A549 treated with CpdA at 1 μM for 4 hours (cell line): ENCODE measurements around the gene PRICKLE4. TPM values are rescaled to one million over a fixed set of nuclear protein-coding genes. Genes with fewer than 3 reads are reported as not detected.

ENCODE experiments used
- total RNA-seq: library from RNA; stranded (reverse); fragments of 200-300 nt; extraction: Qiagen RNA extraction; gene quantifications from 5 replicates; pipeline ENCODE4 v1.2.3, GENCODE V29; 2022; ENCODE audit warnings: low read depth

Gene PRICKLE4, protein sequence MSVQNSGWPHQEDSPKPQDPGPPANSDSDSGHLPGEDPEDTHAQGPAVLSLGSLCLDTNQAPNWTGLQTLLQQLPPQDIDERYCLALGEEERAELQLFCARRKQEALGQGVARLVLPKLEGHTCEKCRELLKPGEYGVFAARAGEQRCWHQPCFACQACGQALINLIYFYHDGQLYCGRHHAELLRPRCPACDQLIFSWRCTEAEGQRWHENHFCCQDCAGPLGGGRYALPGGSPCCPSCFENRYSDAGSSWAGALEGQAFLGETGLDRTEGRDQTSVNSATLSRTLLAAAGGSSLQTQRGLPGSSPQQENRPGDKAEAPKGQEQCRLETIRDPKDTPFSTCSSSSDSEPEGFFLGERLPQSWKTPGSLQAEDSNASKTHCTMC
- total RNA-seq: 0.44 to 1.6 TPM (median 0.71 TPM) in 5 replicates

DNA sequence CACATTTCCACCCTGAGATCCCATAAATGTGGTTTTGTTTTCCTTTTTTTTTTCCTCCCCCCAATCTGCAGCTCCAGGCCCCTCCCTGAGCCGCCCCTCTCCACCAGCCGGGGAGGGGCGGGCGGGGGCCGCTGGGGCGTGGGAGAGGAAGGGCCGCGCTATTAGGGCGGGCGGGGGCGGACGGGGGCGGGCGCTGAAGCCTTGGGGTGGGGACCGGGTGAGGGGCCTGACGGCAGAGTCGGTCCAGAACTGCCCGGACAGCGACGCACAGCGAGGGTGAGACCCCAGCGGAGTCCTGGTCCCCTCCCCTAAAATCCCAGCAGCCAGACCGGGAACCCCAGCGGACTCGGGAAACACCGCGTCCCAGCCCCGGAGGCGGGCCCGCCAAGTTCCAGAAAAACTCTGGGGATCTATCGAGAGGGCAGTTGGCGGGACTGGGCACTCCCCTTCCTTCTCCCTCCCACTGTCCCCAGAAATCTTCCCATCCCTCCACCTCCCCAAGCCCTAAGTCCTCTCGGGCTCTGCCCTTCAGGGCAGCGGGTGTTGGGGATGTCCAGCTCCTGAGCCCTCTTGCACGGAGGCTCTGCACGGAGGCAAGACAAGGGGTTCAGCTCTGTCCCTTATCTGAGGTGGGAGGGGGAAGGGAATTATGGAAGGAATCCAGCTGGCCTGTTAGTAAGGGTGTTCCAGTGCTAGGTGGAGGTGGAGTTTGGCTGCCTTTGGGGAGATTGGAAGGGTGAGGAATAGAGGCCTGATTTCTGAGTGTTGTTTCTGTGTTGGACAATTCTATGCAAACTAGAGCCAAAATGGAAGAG, at the start of gene PRICKLE4:
PRICKLE4 (plus strand) TSS at position 232 of the 815 bp plus-strand sequence. CDS start 2,692 bp downstream, outside the sequence.

DNA sequence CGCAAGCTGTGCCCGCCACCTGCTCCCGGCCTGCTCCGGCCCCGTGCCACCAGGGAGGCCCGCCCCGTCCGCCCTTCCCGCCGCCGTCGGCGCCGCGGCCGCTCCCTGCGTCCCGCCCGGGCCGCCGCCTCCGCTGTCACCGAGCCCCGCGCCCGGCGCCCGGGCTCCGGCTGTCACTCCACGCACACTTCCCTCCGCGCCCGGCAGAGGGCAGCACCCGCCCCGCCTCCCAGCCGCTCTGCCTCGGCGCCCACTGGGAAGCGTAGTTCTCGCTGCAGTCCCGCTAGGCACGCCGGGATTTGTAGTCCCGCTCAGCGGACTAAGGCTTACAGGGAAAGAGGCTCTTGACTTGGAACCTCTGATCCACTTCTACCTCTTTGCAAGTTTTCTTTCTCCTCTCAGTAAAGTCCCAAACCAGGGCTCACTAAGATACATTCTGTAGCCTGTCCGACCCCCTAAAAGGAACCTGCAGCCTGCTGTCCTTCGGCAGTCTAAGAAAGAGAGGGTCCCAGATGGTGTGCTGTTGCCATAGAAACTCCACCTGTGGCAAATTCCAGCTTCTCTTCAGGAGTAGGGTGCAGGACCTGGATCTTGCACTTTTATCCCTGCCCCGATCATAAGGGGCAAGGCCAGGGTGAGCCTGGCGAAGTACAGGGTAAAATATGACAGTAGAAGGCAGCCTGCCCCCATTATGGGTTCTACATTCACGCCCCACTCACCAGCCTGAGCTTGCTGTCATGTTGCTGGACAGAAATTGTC, 45.0 kb upstream of the PRICKLE4 start, which contains the start of gene TFEB:
TFEB (minus strand) TSS at position 182 of the 759 bp plus-strand sequence. CDS start 44,395 bp downstream, outside the sequence.

GRCh38 chr6:41747256-41748101, 33.1 kb upstream of the PRICKLE4 start, which contains the start of gene PGC:
Gene PGC (minus strand): TSS chr6:41747397. CDS start chr6:41747334, 63 bp downstream.

GRCh38 chr6:41779788-41780550, 613 bp upstream of the PRICKLE4 start, which contains the start of gene FRS3:
Gene FRS3 (minus strand): TSS chr6:41779900. CDS start chr6:41776987, 2,913 bp downstream.

DNA sequence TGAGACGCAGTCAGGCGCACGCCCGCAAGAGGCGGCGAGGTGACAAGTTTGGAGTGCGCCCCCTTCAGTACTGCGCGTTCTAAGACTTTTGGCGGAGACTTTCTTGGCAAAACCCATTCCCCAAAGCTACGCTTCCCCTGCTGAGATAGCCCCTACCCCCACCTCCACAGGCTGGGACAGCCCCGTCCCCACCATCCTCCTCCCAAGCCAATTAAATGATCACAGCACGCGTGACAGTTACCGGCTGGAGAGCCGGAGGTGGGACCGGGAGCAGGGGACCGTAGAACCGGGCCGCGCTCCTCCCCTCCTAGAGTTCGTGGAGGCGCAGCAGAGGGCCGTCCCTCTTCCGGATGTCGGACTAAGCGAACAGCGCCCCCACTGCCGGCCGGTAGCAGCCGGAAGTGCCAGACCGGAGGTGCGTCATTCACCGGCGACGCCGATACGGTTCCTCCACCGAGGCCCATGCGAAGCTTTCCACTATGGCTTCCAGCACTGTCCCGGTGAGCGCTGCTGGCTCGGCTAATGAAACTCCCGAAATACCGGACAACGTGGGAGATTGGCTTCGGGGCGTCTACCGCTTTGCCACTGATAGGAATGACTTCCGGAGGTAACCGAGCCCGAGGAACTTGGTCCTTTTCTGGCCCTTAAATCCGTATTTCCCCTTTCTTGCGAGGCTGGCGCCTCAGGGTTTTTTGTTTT, 6.8 kb downstream of the PRICKLE4 start, which contains the start of gene TOMM6:
TOMM6 (plus strand) TSS at position 476 of the 699 bp plus-strand sequence; CDS start at position 480, 4 bp downstream.

Other genes starting within 250 kb of the PRICKLE4 start
- gene FOXP4, start 234.4 kb upstream of the PRICKLE4 start, total RNA-seq: 16.9 to 25.7 TPM (median 21.8 TPM) in 5 replicates
- gene MDFI, start 142.3 kb upstream of the PRICKLE4 start, total RNA-seq: 0.24 to 1.3 TPM (median 0.80 TPM) in 5 replicates
- 4.6 to 7.3 TPM (median 5.8 TPM) in 5 replicates for gene TFEB, start 45.2 kb upstream of the PRICKLE4 start, total RNA-seq
- not detected in 5 replicates for gene PGC, start 33.4 kb upstream of the PRICKLE4 start, total RNA-seq
- 2.0 to 2.9 TPM (median 2.4 TPM) in 5 replicates for gene FRS3, start 882 bp upstream of the PRICKLE4 start, total RNA-seq
- 286 to 319 TPM (median 299 TPM) in 5 replicates for gene TOMM6, start 6.9 kb downstream of the PRICKLE4 start, total RNA-seq
- gene USP49, start 114.6 kb downstream of the PRICKLE4 start, total RNA-seq: 1.1 to 1.7 TPM (median 1.4 TPM) in 5 replicates
- gene MED20, start 140.4 kb downstream of the PRICKLE4 start, total RNA-seq: 13.3 to 16.1 TPM (median 14.9 TPM) in 5 replicates
- gene BYSL, start 140.7 kb downstream of the PRICKLE4 start, total RNA-seq: 36.5 to 51.2 TPM (median 43.4 TPM) in 5 replicates
- 121 to 200 TPM (median 182 TPM) in 5 replicates for gene CCND3, start 161.0 kb downstream of the PRICKLE4 start, total RNA-seq